ENCODE results near the gene SLF2. TPM values are rescaled to one million over a fixed set of nuclear protein-coding genes. Genes with fewer than 3 reads are reported as not detected.
"Not testable (repeated sequence)": the region's sequence is repeated elsewhere in the genome, so short reads cannot be mapped to it uniquely, and the experiment has no call there.

Gene SLF2
- polyA plus RNA-seq, 1 donor from 2014 or later, result 12.7 TPM

GRCh38 chr10:100970076-100970913, 57.5 kb downstream of the SLF2 start:
- Mint-ChIP-seq H3K4me3 (peak overlapping the region; percentile 46 to 86 (median 78)), H3K9me3 (no peaks in the 10 kb centered on the region), H3K27me3 (no peaks in the 10 kb centered on the region), H3K36me3 (no peaks in the 10 kb centered on the region), H3K4me1 (peaks cover 6 to 9% (median 6%) of the 10 kb centered on the region in 3 donors), H3K27ac (no peak overlapping the region)

GRCh38 chr10:100970914-100971811, 58.4 kb downstream of the SLF2 start:
- H3K27ac Mint-ChIP-seq, result peak overlapping the region in 1 of 3 donors; percentile 65
- H3K4me3 Mint-ChIP-seq, result peak overlapping the region in 3 of 4 donors; percentile 13 to 80 (median 73)
- H3K36me3 Mint-ChIP-seq, result no peaks in the 10 kb centered on the region

GRCh38 chr10:100972115-100972903, 59.5 kb downstream of the SLF2 start:
- Mint-ChIP-seq H3K36me3 (no peaks in the 10 kb centered on the region), H3K4me1 (peaks cover 6 to 9% (median 6%) of the 10 kb centered on the region in 3 donors), H3K4me3 (no peak overlapping the region), H3K27ac (no peak overlapping the region), H3K27me3 (no peaks in the 10 kb centered on the region), H3K9me3 (no peaks in the 10 kb centered on the region)

More at GRCh38 chr10:100970914-100971811, 58.4 kb downstream of the SLF2 start:
- H3K9me3 Mint-ChIP-seq, result no peaks in the 10 kb centered on the region
- H3K4me1 Mint-ChIP-seq, result peaks cover 6 to 9% (median 6%) of the 10 kb centered on the region in 3 donors
- H3K27me3 Mint-ChIP-seq, result no peaks in the 10 kb centered on the region

- no peak overlapping the region for H3K4me3 Mint-ChIP-seq
- no peaks in the 10 kb centered on the region for H3K27me3 Mint-ChIP-seq
- no peaks in the 10 kb centered on the region for H3K36me3 Mint-ChIP-seq
- peaks cover 6 to 9% (median 6%) of the 10 kb centered on the region in 3 donors for H3K4me1 Mint-ChIP-seq
- H3K27ac Mint-ChIP-seq, result no peak overlapping the region
- H3K9me3 Mint-ChIP-seq, result no peaks in the 10 kb centered on the region
Measured at GRCh38 chr10:100972904-100973535, 60.3 kb downstream of the SLF2 start.

- not testable (repeated sequence) for H3K27ac Mint-ChIP-seq, H3K9me3 Mint-ChIP-seq, H3K27me3 Mint-ChIP-seq, H3K4me3 Mint-ChIP-seq, H3K4me1 Mint-ChIP-seq, H3K36me3 Mint-ChIP-seq
Measured at GRCh38 chr10:100975397-100975796, 62.6 kb downstream of the SLF2 start.

- Mint-ChIP-seq H3K27me3 (no peaks in the 10 kb centered on the region), H3K4me1 (no peaks in the 10 kb centered on the region), H3K36me3 (no peaks in the 10 kb centered on the region), H3K9me3 (no peaks in the 10 kb centered on the region), H3K4me3 (no peak overlapping the region), H3K27ac (peak overlapping the region in 2 of 3 donors; percentile 21 to 37)
Measured at GRCh38 chr10:100976906-100977305, 64.1 kb downstream of the SLF2 start.

- Mint-ChIP-seq H3K4me3 (no peak overlapping the region), H3K27me3 (no peaks in the 10 kb centered on the region), H3K9me3 (no peaks in the 10 kb centered on the region), H3K4me1 (peaks cover 0 to 1% (median 0%) of the 10 kb centered on the region in 3 donors), H3K36me3 (no peaks in the 10 kb centered on the region), H3K27ac (no peak overlapping the region)
Measured at GRCh38 chr10:100977436-100977835, 64.7 kb downstream of the SLF2 start.

GRCh38 chr10:100978121-100978900, 65.5 kb downstream of the SLF2 start:
- H3K27me3 Mint-ChIP-seq, result no peaks in the 10 kb centered on the region
- H3K36me3 Mint-ChIP-seq, result no peaks in the 10 kb centered on the region
- H3K4me1 Mint-ChIP-seq, result peaks cover 0 to 1% (median 0%) of the 10 kb centered on the region in 3 donors
- H3K4me3 Mint-ChIP-seq, result no peak overlapping the region
- H3K9me3 Mint-ChIP-seq, result no peaks in the 10 kb centered on the region
- H3K27ac Mint-ChIP-seq, result no peak overlapping the region

GRCh38 chr10:100978901-100979195, 66.1 kb downstream of the SLF2 start:
- Mint-ChIP-seq H3K4me1 (peaks cover 0 to 1% (median 0%) of the 10 kb centered on the region in 3 donors), H3K36me3 (no peaks in the 10 kb centered on the region), H3K4me3 (no peak overlapping the region), H3K27me3 (no peaks in the 10 kb centered on the region), H3K9me3 (no peaks in the 10 kb centered on the region), H3K27ac (no peak overlapping the region)

GRCh38 chr10:100979791-100980272, 67.1 kb downstream of the SLF2 start:
- Mint-ChIP-seq H3K4me3 (no peak overlapping the region), H3K27ac (no peak overlapping the region), H3K9me3 (no peaks in the 10 kb centered on the region), H3K27me3 (no peaks in the 10 kb centered on the region), H3K36me3 (no peaks in the 10 kb centered on the region), H3K4me1 (peaks cover 0 to 1% (median 0%) of the 10 kb centered on the region in 3 donors)

GRCh38 chr10:100980311-100980710, 67.5 kb downstream of the SLF2 start:
- Mint-ChIP-seq H3K36me3 (no peaks in the 10 kb centered on the region), H3K27ac (no peak overlapping the region), H3K9me3 (no peaks in the 10 kb centered on the region), H3K27me3 (no peaks in the 10 kb centered on the region), H3K4me1 (peaks cover 0 to 1% (median 0%) of the 10 kb centered on the region in 3 donors), H3K4me3 (no peak overlapping the region)

- Mint-ChIP-seq H3K9me3 (no peaks in the 10 kb centered on the region), H3K4me3 (no peak overlapping the region), H3K27ac (no peak overlapping the region), H3K36me3 (no peaks in the 10 kb centered on the region), H3K27me3 (no peaks in the 10 kb centered on the region), H3K4me1 (peaks cover 0 to 5% (median 2%) of the 10 kb centered on the region in 3 donors)
Measured at GRCh38 chr10:100980711-100981110, 67.9 kb downstream of the SLF2 start.

GRCh38 chr10:100981178-100981772, 68.5 kb downstream of the SLF2 start:
- Mint-ChIP-seq H3K4me1 (peaks cover 0 to 6% (median 5%) of the 10 kb centered on the region in 3 donors), H3K27ac (no peak overlapping the region), H3K27me3 (no peaks in the 10 kb centered on the region), H3K36me3 (no peaks in the 10 kb centered on the region), H3K4me3 (peak overlapping the region in 1 of 4 donors; percentile 55), H3K9me3 (no peaks in the 10 kb centered on the region)

All from IgD-negative memory B cell (primary cell).